Endothelial cell of umbilical vein (primary cell): Measurements from ENCODE around the gene SUMO4. TPM values are rescaled to one million over a fixed set of nuclear protein-coding genes. Genes with fewer than 3 reads are reported as not detected.

Source experiments
- BruUV-seq: library from RNA; stranded (reverse); fragments of 400-500 nt; replicated peaks from 2 replicates; lab custom pipeline; 2021; lab: Mats Ljungman, UMichigan
- CTCF ChIA-PET: fragments of 300-600, 350-600 bp; sonication (Branson Sonifier 250); formaldehyde crosslinking; loops from one replicate; lab custom pipeline; 2021; ENCODE audit warnings: antibody characterized with exemption, inconsistent platforms; lab: Charles Lee
- POLR2A ChIA-PET: fragments of 300-600, 350-600 bp; sonication (Branson Sonifier 250); formaldehyde crosslinking; loops from one replicate; lab custom pipeline; 2021; ENCODE audit warnings: antibody characterized with exemption, inconsistent platforms; lab: Charles Lee
- DNase-seq: peaks from one replicate; pipeline ENCODE4 v3.0.0-alpha.2; 2011; ENCODE audit warnings: low read depth, low spot score
- FAIRE-seq: peaks from 2 replicates; lab custom pipeline; 2011; peaks lifted over from hg19 to GRCh38; lab: Jason Lieb, UNC
- H2AFZ ChIP-seq: 2 replicates; pipeline ENCODE4 v1.6.0; 2012; ENCODE audit warnings: low read depth, low read length, control low read depth, inconsistent platforms
- H3K27ac ChIP-seq: 2 replicates; pipeline ENCODE4 v1.5.1; 2011; ENCODE audit warnings: low read depth, mild to moderate bottlenecking, control low read depth, low read length, moderate library complexity; ENCODE audit not compliant: insufficient read depth
- H3K27me3 ChIP-seq, 2 experiments: 2 replicates each; pipeline versions ENCODE4 v1.6.0 to v1.6.1; 2011; ENCODE audit warnings: low read length in 2 of 2, mixed read lengths in 1 of 2; ENCODE audit not compliant: control insufficient read depth in 2 of 2, insufficient read depth in 2 of 2
- H3K36me3 ChIP-seq, 2 experiments: 2 replicates in 1 of 2; 3 replicates in 1 of 2; pipeline ENCODE4 v1.5.1; 2011; ENCODE audit warnings: low read length in 2 of 2, mild to moderate bottlenecking in 1 of 2, moderate library complexity in 1 of 2; ENCODE audit not compliant: control insufficient read depth in 2 of 2, insufficient read depth in 2 of 2; ENCODE audit errors: extremely low read depth in 1 of 2
- H3K4me1 ChIP-seq: 3 replicates; pipeline ENCODE4 v1.5.1; 2011; ENCODE audit warnings: mild to moderate bottlenecking, low read length; ENCODE audit not compliant: control insufficient read depth, insufficient read depth; ENCODE audit errors: extremely low read depth
- H3K4me2 ChIP-seq: 2 replicates; pipeline ENCODE4 v1.6.1; 2011; ENCODE audit warnings: low read length, control low read depth, mixed read lengths; ENCODE audit not compliant: insufficient read depth
- H3K4me3 ChIP-seq, 3 experiments: fragments of 200-600 bp in 1 of 3; sonication (generic), shearing (Covaris generic) in 1 of 3; replicated peaks in 1 of 3; 2 replicates each; pipeline ENCODE4 v1.5.1; 2011 to 2016; ENCODE audit warnings: control low read depth in 3 of 3, low read length in 3 of 3, mild to moderate bottlenecking in 2 of 3, inconsistent platforms in 1 of 3, low read depth in 1 of 3, moderate library complexity in 1 of 3; ENCODE audit not compliant: insufficient read depth in 1 of 3
- H3K79me2 ChIP-seq: 2 replicates; pipeline ENCODE4 v1.6.0; 2012; ENCODE audit warnings: low read length, inconsistent platforms; ENCODE audit not compliant: control insufficient read depth, insufficient read depth
- H3K9ac ChIP-seq: replicated peaks from 2 replicates; pipeline ENCODE3; 2011; ENCODE audit warnings: low read length, control low read depth; ENCODE audit not compliant: insufficient read depth; ENCODE audit errors: extremely low read depth
- H3K9me1 ChIP-seq: replicated peaks from 3 replicates; pipeline ENCODE4 v1.6.0; 2011; ENCODE audit warnings: mild to moderate bottlenecking, low read length; ENCODE audit not compliant: control insufficient read depth, insufficient read depth; ENCODE audit errors: extremely low read depth
- H3K9me3 ChIP-seq: replicated peaks from 2 replicates; pipeline ENCODE4 v1.5.1; 2012; ENCODE audit warnings: low read length, inconsistent platforms; ENCODE audit not compliant: control insufficient read depth, insufficient read depth
- H4K20me1 ChIP-seq: replicated peaks from 2 replicates; pipeline ENCODE3; 2011; ENCODE audit warnings: mild to moderate bottlenecking, low read length; ENCODE audit not compliant: control insufficient read depth, insufficient read depth; ENCODE audit errors: extremely low read depth
- CTCF ChIP-seq, 2 donors: IDR thresholded peaks; 1 replicate in 1 of 2; 2 replicates in 1 of 2; pipeline ENCODE4 v1.5.1; 2011; ENCODE audit warnings: low read length in 2 of 2, mild to moderate bottlenecking in 2 of 2, moderate library complexity in 2 of 2, control low read depth in 1 of 2, inconsistent platforms in 1 of 2, low read depth in 1 of 2; ENCODE audit not compliant: insufficient read depth in 1 of 2; ENCODE audit errors: extremely low read depth in 1 of 2
- EZH2 ChIP-seq: IDR thresholded peaks from 2 replicates; pipeline ENCODE4 v1.6.1; 2012; ENCODE audit warnings: borderline replicate concordance, low read depth, mild to moderate bottlenecking, moderate library complexity, low read length, inconsistent platforms; ENCODE audit not compliant: severe bottlenecking
- FOS ChIP-seq: IDR thresholded peaks from 2 replicates; pipeline ENCODE4 v1.6.1; 2011; ENCODE audit warnings: mild to moderate bottlenecking, low read length, moderate library complexity, borderline replicate concordance; ENCODE audit not compliant: insufficient read depth
- GATA2 ChIP-seq: IDR thresholded peaks from 2 replicates; pipeline ENCODE4 v1.7.0; 2011; ENCODE audit warnings: low read depth, mild to moderate bottlenecking, moderate library complexity, mixed read lengths, low read length; ENCODE audit not compliant: insufficient read length, insufficient read depth
- JUN ChIP-seq: IDR thresholded peaks from 2 replicates; pipeline ENCODE4 v1.6.1; 2011; ENCODE audit warnings: borderline replicate concordance, low read depth; ENCODE audit not compliant: insufficient read length, insufficient read depth
- MAX ChIP-seq: IDR thresholded peaks from 2 replicates; pipeline ENCODE4 v1.6.1; 2011; ENCODE audit not compliant: insufficient read depth, insufficient read length
- MYC ChIP-seq: IDR thresholded peaks from one replicate; pipeline ENCODE4 v1.6.1; 2011; ENCODE audit warnings: mild to moderate bottlenecking, low read depth, low read length
- POLR2A ChIP-seq: IDR thresholded peaks from 2 replicates; pipeline ENCODE4 v1.6.1; 2012; ENCODE audit warnings: low read depth, mild to moderate bottlenecking, control low read depth, low read length
- POLR2AphosphoS5 ChIP-seq: IDR thresholded peaks from 2 replicates; pipeline ENCODE4 v1.6.1; 2012; ENCODE audit warnings: low read depth, mild to moderate bottlenecking, control low read depth, low read length, moderate library complexity; ENCODE audit not compliant: insufficient read depth
- dilution Hi-C: fragments of 300-500 bp; cut with MboI; formaldehyde crosslinking; loops from one replicate; pipeline ENCODE4 v1.15.0; 2019; ENCODE audit warnings: low sequenced_read_pairs; ENCODE audit not compliant: extremely low pct_ligation_motif_present
- intact Hi-C: fragments of 100-400 bp; cut with micrococcal nuclease; formaldehyde crosslinking; loops from one replicate; pipeline ENCODE4 v1.10.0; 2022
- polyA plus RNA-seq, 4 experiments: library from polyadenylated mRNA; depleted of rRNA in 3 of 4; stranded (reverse) in 3 of 4; unstranded in 1 of 4; fragments of >200 nt; gene quantifications; 2 replicates each; pipeline versions ENCODE4 v1.2.1 to v1.2.3, GENCODE V29; 2011 to 2012; ENCODE audit warnings: missing spikeins in 1 of 4
- total RNA-seq: library from RNA; stranded (reverse); gene quantifications from 2 replicates; pipeline ENCODE4 v1.2.3, GENCODE V29; 2021

SUMO4 gene
- total and polyA plus RNA-seq, 2 donors (not counting 3 experiments of a cell fraction or from before 2014, with no cell fraction given), result 0.10 to 2.6 TPM

GRCh38 chr6:149445095-149445466, 45.0 kb downstream of the SUMO4 start:
- BruUV-seq, result no TSS peak
- H3K79me2 ChIP-seq, result no peaks in the 10 kb centered on the region
- no peaks in the 10 kb centered on the region for H3K4me1 ChIP-seq
- no peaks in the 10 kb centered on the region for H3K36me3 ChIP-seq
- H3K9me1 ChIP-seq, result no peaks in the 10 kb centered on the region
- DNase-seq (no peak), FAIRE-seq (no peak)
- dilution Hi-C loops, result no loop called here
- no peak overlapping the region for H3K4me3 ChIP-seq
- H3K9me3 ChIP-seq, result no peaks in the 10 kb centered on the region
- TF ChIP-seq POLR2A (no peak), MYC (no peak), GATA2 (no peak), MAX (no peak), POLR2AphosphoS5 (no peak), FOS (no peak), JUN (no peak), CTCF (IDR thresholded peaks at IDR 0.05; ENCODE audit: extremely low read depth in 1 of 2, insufficient read depth in 1 of 2, low read depth in 1 of 2, low read length in 2 of 2) (no peak), EZH2 (no peak)
- H3K27me3 ChIP-seq, result peaks cover 1 to 2% of the 10 kb centered on the region in 2 experiments
- H4K20me1 ChIP-seq, result no peaks in the 10 kb centered on the region
- intact Hi-C loops, result no loop called here
- ChIA-PET CTCF (interaction anchor here (1.4 kb wide), 1 partner anchor 420 kb away, joined by 3 read pairs; no protein-coding TSS in a partner anchor), POLR2A (no interaction called here)
- H3K9ac ChIP-seq, result no peak overlapping the region
- H3K4me2 ChIP-seq, result no peak overlapping the region
- no peak overlapping the region for H2AFZ ChIP-seq
- H3K27ac ChIP-seq, result no peak overlapping the region
